Activated CD4-positive, alpha-beta T cell treated with anti-CD3 and anti-CD28 coated beads, Interleukin-2, amount 50 U/mL, for 24 hours (primary cell): Measurements from ENCODE around the gene JMJD6.
"Not testable (repeated sequence)": the region's sequence is repeated elsewhere in the genome, so short reads cannot be mapped to it uniquely, and the experiment has no call there.

Experiments
- DNase-seq, 2 donors: peaks; one replicate each; pipeline ENCODE4 v3.0.0-alpha.2; 2020; ENCODE audit warnings: low read depth in 1 of 2, low spot score in 1 of 2

The JMJD6 gene

GRCh38 chr17:76716146-76716838 lies 10.1 kb downstream of the JMJD6 start:
- DNase-seq, result no peak

DNA sequence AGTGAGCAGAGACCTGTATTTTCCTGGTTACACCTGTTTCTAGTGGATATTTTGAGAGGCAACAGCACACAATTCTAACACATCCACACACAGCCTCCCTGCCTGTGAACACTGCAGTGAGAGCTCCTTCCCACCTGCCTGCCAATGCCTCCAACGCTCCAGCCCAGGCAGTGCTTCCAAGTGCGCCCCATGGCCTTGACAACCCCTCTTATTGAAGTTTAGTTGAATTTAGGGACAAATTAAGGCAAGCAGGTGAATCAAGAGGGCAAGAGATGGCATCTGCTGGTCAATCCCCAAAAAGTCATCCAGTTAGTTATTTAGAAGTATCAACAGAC lies 10.9 kb downstream of the JMJD6 start:
- DNase-seq, result no peak

DNA sequence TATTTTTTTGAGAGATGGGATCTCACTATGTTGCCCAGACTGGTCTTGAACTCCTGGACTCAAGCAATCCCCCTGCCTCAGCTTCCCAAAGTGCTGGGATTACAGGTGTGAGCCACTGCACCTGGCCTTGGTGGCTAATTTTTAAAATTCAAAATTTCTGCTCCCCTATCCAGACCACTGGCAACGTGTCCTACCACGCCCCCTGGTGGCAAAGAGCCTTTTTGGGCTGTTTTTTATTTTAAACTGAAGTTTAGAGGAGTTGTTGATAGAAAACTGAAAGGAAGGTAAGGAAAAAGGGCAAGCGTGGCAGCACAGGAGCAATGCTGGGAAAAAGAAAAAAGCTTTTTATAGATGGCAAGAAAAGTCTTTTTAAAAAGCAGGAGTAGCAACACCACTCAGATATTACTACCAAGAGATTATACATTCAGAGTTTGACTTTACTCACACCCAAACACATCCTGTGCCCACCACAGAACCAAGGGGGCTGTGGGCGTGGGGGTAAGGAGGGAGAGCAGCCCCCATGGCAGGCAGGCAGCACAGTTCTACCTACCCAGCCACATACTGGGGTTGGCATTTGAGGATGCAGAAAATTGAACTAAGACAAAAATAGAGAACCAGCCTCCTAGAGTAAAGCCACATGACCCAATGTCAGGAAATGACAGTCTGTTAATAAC lies 11.4 kb downstream of the JMJD6 start:
- peak; percentile 65 to 68 for DNase-seq

GRCh38 chr17:76714336-76714735 lies 12.1 kb downstream of the JMJD6 start:
- DNase-seq, result no peak

DNA sequence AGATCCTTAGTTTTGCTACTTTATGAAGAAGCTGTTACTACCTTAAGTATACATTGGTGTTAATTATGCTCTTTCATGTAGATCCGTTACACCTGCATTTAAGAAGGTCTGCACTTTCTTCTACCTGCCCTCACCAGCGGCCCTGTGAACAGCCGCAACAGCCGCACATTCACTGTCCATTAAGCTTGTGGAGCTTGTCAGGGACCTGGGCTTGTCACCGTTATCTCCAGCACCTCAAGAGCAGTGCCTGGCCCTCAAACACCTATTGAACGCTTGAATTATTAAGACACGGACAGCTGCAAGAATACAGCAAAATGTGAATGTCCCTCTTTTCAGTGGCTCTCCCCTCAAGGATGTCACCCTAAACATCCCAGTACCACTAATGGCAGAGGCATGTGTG lies 12.6 kb downstream of the JMJD6 start:
- no peak for DNase-seq

GRCh38 chr17:76712321-76712720 lies 14.1 kb downstream of the JMJD6 start:
- DNase-seq, result not testable (repeated sequence)

- DNase-seq, result peak in 1 of 2 donors; percentile 26
Measured at GRCh38 chr17:76710863-76711611, 15.4 kb downstream of the JMJD6 start, which contains the start of gene MXRA7. Gene MXRA7 (minus strand): TSS chr17:76710965. CDS start chr17:76710946, 19 bp downstream.

DNA sequence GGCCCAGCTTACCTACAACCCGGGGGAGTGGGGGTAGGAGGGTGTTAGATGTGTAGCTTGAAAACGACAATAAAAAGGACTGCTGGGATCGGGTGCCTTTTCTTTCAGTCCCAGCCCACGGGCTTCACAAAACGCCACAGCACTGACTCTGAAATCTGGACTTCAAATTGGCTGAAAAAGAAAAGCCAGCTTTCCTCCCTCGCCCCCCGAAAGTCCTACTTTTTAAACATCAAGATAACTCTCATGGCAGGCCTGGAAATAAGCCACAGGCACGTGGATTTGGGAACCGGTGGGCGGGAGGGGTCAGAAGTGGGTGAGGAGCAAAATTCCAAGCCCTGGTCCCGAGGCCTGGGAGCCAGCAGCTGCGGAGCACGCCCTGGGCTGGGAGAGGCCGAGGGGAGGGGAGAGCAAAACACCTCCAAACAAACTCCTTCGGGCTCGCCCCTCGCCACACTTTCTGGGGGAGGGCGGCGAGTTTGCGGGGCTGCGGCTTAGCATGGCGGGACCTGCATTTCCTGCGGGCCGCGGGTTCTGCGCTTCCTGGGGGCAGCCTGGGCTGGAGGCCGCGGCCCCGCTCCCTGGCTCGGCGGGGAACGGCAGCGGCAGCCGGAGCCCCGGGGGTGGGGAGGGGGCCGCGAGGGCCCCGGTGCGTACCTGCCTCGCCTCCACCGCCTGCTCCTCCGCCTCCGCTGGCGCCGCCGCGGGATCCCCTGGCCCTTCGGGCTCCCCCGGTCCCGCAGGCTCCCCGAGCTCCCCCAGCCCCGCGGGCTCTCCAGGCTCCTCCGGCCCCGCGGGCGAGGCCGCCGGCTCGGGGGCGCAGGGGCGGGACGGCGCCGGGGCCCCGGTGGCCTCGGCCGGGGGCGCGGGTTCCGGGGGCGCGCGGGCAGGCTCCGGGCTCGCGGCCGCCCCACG lies 16.2 kb downstream of the JMJD6 start:
- DNase-seq, result not testable (repeated sequence)

DNA sequence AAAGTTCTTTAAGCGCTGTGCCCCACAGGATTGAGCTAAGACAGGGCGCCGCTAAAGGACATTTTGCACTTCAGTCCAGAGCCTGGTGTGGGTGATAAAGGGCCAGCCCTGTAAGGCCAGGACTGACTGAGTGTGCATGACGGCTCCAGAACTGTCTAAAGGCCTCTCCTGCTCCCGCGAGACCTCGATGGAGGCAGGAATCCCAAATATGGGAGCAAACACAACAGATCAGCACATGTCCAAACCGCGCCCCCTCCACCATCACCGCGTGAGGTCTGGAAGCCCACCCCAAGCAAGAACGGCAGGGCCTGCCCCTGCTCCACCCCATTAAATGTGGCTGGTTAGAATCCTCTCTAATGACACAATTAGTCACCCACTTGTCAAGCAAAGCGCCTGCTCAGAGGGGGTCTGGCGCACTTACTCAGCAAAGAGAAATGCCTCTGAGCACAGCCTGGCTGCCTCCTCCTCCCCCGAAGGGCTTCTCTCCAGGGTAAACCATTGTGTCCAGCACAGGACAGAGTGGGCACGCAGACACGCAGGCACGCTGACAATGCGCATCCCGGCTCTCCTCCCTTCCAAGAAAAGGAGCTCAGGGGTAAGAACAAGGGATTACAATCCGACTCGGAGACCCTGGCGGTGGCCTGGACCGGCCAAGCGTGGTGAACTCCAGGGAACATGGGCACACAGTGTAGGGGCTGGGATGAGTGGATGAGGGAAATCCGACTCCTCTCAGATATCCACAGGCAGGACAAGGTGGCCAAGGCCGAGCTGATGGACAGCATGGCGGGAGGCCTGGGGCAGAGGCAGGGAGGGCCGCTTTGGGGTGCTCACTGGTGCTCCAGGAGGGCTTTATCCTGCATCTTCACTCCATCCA lies 17.1 kb downstream of the JMJD6 start:
- DNase-seq, result no peak

DNA sequence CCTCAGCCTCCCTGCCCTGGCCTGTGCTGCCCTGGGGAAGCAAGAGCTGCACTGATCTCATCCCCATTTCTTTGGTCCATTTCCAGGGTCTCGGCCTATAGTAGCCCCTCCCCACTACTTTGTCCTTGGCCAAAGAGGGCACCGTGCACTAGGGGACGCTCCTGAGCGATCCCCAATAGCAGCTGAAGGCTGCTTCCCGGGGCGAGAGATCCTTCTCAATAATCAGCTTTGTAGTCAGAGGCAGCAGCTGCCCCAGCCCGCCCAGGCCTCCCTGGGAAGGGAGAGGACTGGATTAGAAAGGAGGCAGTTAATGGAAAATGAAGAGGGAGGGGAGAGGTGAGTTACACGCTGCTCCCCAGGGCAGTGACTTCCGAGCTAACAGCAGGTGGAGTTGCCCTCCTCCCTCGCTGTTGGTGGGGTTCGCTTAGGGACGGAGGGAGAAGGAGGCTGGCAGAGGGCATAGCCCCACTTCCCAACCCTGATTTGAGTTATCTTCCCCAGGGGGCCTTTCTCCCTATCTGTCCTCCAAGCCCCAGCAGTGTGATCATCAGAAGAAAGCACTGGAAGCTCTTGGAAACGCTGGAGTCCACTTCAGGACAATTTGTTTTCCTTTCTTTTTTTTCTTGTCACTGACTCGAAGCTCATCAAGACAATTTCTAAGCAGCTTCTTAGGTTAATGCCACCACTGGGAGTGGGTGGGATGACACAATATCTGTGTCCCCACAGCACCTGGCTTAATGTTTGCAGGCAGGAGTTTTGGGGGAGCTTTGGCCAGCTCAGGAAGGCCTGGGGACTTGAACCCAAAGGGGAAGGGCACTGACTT lies 18.2 kb downstream of the JMJD6 start:
- DNase-seq, result no peak

DNA sequence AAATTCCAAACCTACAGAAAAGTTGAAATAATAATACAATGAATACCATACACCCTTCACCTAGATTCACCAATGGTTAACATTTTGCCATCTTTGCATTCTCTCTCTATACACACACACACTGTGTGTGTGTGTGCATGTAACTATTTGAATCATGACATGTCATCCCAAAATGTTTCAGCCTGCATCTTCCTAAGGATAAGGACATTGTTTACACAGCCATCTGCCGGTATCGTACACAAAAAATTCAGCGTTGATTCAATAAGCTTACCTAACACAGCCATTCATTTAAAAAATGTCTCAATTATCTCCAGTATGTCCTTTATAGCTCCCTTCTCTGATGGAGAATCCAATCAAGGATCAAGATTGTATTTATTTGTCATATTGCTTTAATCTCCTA lies 19.6 kb downstream of the JMJD6 start:
- no peak for DNase-seq

DNA sequence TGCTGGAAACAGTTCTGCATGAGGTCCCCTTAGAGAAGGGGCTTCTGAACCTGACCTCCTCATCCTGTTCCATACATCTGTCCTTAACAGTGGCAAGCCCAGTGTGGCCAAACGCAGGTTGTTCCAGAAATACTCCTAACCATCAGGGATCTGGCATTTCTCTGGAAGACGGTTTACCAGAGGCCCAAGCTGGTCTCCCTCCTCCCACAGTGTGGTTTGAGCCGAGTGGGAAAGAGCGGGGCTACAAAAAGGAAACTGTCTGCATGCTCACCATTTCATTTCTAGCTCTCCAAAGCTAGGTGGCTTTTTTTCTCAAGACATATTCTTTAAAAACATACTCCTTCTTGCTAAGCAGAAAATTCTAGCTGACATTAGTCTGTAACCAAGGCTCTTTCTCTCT lies 21.6 kb downstream of the JMJD6 start:
- DNase-seq, result no peak

DNA sequence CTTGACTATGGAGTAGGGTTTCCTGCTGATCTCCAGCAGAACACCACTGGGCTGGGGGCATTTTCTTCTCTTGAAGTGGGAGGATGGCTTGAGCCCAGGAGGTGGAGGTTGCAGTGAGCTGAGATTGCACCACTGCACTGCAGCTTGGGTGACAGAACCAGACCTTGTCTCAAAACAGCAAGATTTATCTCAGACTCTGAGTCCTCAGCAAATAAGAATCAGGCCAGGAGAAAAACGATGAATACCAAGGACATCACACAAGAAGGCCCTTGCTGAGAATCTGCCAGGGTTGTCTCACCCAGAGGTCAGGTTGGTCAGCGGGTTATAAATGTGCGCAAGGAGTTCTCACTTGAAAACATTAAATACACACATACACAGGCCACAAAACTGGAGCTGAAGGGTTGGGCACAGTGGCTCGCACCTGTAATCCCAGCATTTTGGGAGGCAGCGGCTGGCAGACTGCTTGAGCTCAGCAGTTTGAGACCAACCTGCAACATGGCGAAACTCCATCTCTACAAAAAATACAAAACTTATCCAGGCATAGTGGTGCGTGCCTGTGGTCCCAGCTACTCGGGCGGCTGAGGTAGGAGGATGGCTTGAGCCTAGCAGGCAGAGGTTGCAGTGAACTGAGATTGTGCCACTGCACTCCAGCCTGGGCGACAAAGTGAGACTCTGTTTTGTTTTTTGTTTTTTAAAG lies 23.3 kb downstream of the JMJD6 start:
- DNase-seq, result no peak

GRCh38 chr17:76702076-76702475 lies 24.3 kb downstream of the JMJD6 start:
- DNase-seq, result no peak

DNA sequence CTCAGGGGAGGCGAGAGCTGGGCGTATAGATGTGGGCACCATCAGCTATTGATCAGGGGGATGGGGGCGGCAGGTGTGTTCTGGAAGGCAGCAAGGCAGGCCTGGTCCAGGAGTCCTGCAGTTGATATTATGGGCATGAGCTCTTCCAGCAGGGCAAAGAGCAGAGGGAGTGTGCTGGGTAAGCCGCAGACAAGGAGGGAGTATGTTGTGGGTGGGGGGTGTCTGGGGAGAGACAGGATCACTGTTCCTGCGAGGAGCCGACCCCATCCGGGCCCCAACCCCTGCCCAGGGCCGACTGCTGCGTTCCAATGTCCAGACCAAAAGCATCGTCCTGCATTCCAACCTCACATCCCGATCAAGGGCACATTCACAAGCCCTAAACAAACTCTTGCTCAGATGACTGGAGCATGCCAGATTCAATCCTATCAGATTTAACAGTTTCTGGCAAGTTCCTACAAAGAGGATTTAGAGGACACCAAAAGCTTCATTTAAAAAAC lies 24.9 kb downstream of the JMJD6 start:
- DNase-seq, result no peak

DNA sequence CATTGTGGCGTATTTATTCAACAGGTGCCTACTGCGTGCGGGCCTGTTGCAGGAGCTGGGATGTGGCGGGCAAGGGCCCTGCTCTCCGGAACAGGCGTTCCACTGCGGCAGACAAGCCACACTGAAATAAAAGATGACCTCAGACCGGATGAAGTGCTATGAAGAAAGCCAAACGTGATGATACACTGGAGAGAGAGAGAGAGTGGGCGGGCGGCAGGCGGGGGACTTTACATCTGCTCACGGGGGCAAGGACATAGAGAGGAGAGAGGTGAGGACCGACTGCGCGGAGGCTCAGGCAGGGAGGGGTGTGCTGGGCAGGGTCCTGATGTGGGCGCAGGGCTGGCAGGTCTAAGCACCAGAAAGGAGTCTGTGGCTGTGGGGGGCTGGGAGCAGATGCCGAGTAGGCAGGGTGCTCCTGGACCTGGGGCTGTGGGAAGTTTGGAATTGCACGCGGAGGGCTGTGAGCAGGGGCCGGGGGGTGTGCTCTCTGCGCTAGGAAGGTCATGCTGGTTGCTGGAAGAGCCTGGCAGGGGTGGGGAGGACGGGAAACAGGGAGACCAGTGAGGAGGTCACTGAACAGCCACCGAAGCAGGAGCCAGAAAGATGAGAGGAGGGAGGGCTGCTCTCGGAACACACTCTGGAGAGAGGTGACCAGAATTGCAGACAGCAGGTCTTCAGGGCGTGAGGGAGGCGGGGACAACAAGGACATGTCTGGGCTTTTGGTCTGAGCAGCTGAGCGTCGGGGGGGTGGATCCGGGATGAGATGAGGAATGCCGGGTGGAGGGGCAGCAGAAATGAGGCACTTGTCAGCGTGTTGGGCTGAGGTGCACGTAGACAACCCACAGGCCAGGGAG lies 25.6 kb downstream of the JMJD6 start:
- no peak for DNase-seq

DNA sequence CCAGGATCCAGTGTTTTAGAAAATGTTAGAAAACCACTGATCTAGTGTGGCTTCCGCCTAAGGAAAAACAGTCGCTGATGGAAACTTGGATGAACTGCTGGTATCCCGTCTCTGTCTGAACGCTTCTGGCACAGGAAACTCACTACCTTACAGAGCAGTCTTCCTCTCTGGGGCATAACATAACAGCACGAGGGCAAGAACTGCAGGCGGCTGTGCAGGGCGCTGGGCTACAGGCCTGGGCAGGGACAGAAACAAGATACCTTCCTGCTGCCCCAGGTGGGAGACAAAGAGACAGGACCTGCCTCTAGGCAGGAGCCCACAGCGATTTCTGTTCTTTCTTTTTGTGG lies 26.2 kb downstream of the JMJD6 start:
- DNase-seq, result no peak
